HCT116 (cell line): ENCODE results near the gene TENM4.

Experiments used
- EZH2 ChIP-seq: fragments of 200-600 bp; sonication (generic); IDR thresholded peaks from 2 replicates; pipeline ENCODE4 v1.6.1; 2017; ENCODE audit warnings: antibody characterized with exemption, mixed run types
- FOSL1 ChIP-seq: IDR thresholded peaks from 2 replicates; pipeline ENCODE4 v1.6.1; 2012; ENCODE audit warnings: low read depth
- POLR2A ChIP-seq: IDR thresholded peaks from 2 replicates; pipeline ENCODE4 v1.7.0; 2011; ENCODE audit warnings: borderline replicate concordance; ENCODE audit not compliant: insufficient read depth, insufficient read length; ENCODE audit errors: extremely low read depth
- POLR2AphosphoS5 ChIP-seq: IDR thresholded peaks from 2 replicates; pipeline ENCODE4 v1.6.1; 2011; ENCODE audit warnings: mild to moderate bottlenecking, low read depth, low read length, moderate library complexity
- RAD21 ChIP-seq: IDR thresholded peaks from 2 replicates; pipeline ENCODE4 v1.6.1; 2012; ENCODE audit warnings: low read depth, mild to moderate bottlenecking
- TF ChIP-seq, protein P1 (sequence below): IDR thresholded peaks from 2 replicates; pipeline ENCODE4 v1.6.1; 2012
- TF ChIP-seq, protein P2 (sequence below), 3 experiments: fragments of 200-600 bp in 1 of 3; sonication (generic) in 1 of 3; IDR thresholded peaks in 2 of 3; conservative IDR thresholded peaks in 1 of 3; 2 replicates each; pipeline ENCODE4 v1.5.1; 2012 to 2017; ENCODE audit warnings: low read depth in 2 of 3, low read length in 2 of 3, antibody characterized with exemption in 1 of 3, borderline replicate concordance in 1 of 3, control low read depth in 1 of 3, mild to moderate bottlenecking in 1 of 3, mixed read lengths in 1 of 3, mixed run types in 1 of 3, moderate library complexity in 1 of 3; ENCODE audit not compliant: insufficient read depth in 1 of 3
- TF ChIP-seq, protein P3 (sequence below): IDR thresholded peaks from 2 replicates; pipeline ENCODE4 v1.6.1; 2012; ENCODE audit warnings: low read depth

DNA sequence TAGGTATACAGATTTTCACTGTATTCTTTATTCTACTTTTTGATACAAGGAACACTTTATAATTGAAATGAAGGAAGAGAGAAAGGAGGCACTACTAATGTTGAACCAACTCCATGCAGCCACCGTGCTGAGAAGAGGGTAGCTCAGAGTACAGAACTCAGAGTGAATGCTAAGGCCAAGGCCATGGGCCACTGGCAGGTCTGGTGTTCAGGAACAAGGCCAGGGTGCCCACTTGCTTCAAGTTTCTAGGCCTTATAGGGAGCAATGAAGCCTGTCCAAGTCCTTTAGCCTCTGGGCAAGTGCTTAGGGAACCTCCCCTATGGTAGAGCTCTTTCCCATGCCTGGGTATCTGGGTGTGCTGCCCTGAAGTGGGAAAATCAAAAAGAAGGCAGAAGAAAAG, 235.0 kb downstream of the TENM4 start:
- no peak for TF ChIP-seq FOSL1
- TF ChIP-seq, protein P1, sequence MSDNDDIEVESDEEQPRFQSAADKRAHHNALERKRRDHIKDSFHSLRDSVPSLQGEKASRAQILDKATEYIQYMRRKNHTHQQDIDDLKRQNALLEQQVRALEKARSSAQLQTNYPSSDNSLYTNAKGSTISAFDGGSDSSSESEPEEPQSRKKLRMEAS, result no peak
- TF ChIP-seq, protein P2, sequence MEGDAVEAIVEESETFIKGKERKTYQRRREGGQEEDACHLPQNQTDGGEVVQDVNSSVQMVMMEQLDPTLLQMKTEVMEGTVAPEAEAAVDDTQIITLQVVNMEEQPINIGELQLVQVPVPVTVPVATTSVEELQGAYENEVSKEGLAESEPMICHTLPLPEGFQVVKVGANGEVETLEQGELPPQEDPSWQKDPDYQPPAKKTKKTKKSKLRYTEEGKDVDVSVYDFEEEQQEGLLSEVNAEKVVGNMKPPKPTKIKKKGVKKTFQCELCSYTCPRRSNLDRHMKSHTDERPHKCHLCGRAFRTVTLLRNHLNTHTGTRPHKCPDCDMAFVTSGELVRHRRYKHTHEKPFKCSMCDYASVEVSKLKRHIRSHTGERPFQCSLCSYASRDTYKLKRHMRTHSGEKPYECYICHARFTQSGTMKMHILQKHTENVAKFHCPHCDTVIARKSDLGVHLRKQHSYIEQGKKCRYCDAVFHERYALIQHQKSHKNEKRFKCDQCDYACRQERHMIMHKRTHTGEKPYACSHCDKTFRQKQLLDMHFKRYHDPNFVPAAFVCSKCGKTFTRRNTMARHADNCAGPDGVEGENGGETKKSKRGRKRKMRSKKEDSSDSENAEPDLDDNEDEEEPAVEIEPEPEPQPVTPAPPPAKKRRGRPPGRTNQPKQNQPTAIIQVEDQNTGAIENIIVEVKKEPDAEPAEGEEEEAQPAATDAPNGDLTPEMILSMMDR (IDR thresholded peaks at IDR 0.05 in 2 of 3, conservative IDR thresholded peaks at IDR 0.05 in 1 of 3; ENCODE audit: borderline replicate concordance in 1 of 3, insufficient read depth in 1 of 3, low read depth in 2 of 3, low read length in 2 of 3), result no peak
- no peak for TF ChIP-seq RAD21
- TF ChIP-seq POLR2AphosphoS5, result no peak
- TF ChIP-seq EZH2, result no peak
- TF ChIP-seq POLR2A, result no peak
- TF ChIP-seq, protein P3, sequence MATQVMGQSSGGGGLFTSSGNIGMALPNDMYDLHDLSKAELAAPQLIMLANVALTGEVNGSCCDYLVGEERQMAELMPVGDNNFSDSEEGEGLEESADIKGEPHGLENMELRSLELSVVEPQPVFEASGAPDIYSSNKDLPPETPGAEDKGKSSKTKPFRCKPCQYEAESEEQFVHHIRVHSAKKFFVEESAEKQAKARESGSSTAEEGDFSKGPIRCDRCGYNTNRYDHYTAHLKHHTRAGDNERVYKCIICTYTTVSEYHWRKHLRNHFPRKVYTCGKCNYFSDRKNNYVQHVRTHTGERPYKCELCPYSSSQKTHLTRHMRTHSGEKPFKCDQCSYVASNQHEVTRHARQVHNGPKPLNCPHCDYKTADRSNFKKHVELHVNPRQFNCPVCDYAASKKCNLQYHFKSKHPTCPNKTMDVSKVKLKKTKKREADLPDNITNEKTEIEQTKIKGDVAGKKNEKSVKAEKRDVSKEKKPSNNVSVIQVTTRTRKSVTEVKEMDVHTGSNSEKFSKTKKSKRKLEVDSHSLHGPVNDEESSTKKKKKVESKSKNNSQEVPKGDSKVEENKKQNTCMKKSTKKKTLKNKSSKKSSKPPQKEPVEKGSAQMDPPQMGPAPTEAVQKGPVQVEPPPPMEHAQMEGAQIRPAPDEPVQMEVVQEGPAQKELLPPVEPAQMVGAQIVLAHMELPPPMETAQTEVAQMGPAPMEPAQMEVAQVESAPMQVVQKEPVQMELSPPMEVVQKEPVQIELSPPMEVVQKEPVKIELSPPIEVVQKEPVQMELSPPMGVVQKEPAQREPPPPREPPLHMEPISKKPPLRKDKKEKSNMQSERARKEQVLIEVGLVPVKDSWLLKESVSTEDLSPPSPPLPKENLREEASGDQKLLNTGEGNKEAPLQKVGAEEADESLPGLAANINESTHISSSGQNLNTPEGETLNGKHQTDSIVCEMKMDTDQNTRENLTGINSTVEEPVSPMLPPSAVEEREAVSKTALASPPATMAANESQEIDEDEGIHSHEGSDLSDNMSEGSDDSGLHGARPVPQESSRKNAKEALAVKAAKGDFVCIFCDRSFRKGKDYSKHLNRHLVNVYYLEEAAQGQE, result no peak
